ENCODE data around the gene ICAM3. TPM values are rescaled to one million over a fixed set of nuclear protein-coding genes. Genes with fewer than 3 reads are reported as not detected.
A peak's percentile ranks its signal among the peaks of the same experiment; 100 is the strongest.

Gene ICAM3
- total RNA-seq, 1 donor from 2014 or later = 12.4 TPM

- no peaks in the 10 kb centered on the region for H3K79me2 ChIP-seq (ENCODE audit: insufficient read depth, low read length)
- Mint-ChIP-seq H3K27ac (ENCODE audit: unreplicated experiment) (no peak overlapping the region), H3K9me3 (ENCODE audit: unreplicated experiment) (peaks cover 27% of the 10 kb centered on the region), H3K27me3 (ENCODE audit: low read depth, unreplicated experiment) (peaks cover 80% of the 10 kb centered on the region), H3K4me1 (ENCODE audit: low read depth, unreplicated experiment) (no peaks in the 10 kb centered on the region), H3K4me3 (ENCODE audit: unreplicated experiment) (no peak overlapping the region), H3K36me3 (ENCODE audit: low read depth, unreplicated experiment) (peaks cover 2% of the 10 kb centered on the region)
- H3K36me3 ChIP-seq (ENCODE audit: insufficient read depth, low read length) = no peaks in the 10 kb centered on the region
- no peak for DNase-seq (ENCODE audit: low read depth)
- H3K9me3 ChIP-seq (ENCODE audit: insufficient read depth, low read depth, low read length) = peaks cover 11% of the 10 kb centered on the region
- peaks cover 34% of the 10 kb centered on the region for H3K4me1 ChIP-seq (ENCODE audit: insufficient read depth, low read length)
- peak overlapping the region; percentile 66 for H2AFZ ChIP-seq (ENCODE audit: low read depth, low read length)
- no peak for FAIRE-seq
- TF ChIP-seq CTCF (IDR thresholded peaks at IDR 0.05; ENCODE audit: insufficient read depth, low read depth, low read length) = no peak
- TF ChIP-seq EZH2 (IDR thresholded peaks at IDR 0.05; ENCODE audit: insufficient read depth, low read length) = peak; percentile 79
- no peak overlapping the region for H3K9ac ChIP-seq (ENCODE audit: low read length)
- no peak overlapping the region for H3K27ac ChIP-seq (ENCODE audit: low read depth, low read length)
- peaks cover 16% of the 10 kb centered on the region for H4K20me1 ChIP-seq (ENCODE audit: insufficient read depth, low read length)
- H3K4me2 ChIP-seq (ENCODE audit: low read length) = peak overlapping the region; percentile 82
- peak overlapping the region; percentile 39 for H3K4me3 ChIP-seq (ENCODE audit: insufficient read depth, low read depth, low read length)
- peaks cover 74% of the 10 kb centered on the region for H3K27me3 ChIP-seq (ENCODE audit: insufficient read depth, low read length)
Observed at GRCh38 chr19:10291554-10292205, 47.7 kb downstream of the ICAM3 start.

GRCh38 chr19:10290876-10291553 lies 48.4 kb downstream of the ICAM3 start:
- Mint-ChIP-seq H3K4me1 (ENCODE audit: low read depth, unreplicated experiment) (peaks cover 3% of the 10 kb centered on the region), H3K9me3 (ENCODE audit: unreplicated experiment) (peaks cover 27% of the 10 kb centered on the region), H3K27me3 (ENCODE audit: low read depth, unreplicated experiment) (peaks cover 84% of the 10 kb centered on the region), H3K36me3 (ENCODE audit: low read depth, unreplicated experiment) (peaks cover 2% of the 10 kb centered on the region), H3K27ac (ENCODE audit: unreplicated experiment) (peak overlapping the region; percentile 72), H3K4me3 (ENCODE audit: unreplicated experiment) (no peak overlapping the region)
- Histone ChIP-seq H3K4me2 (ENCODE audit: low read length) (peak overlapping the region; percentile 82), H3K36me3 (ENCODE audit: insufficient read depth, low read length) (no peaks in the 10 kb centered on the region), H3K27me3 (ENCODE audit: insufficient read depth, low read length) (peaks cover 72% of the 10 kb centered on the region), H3K79me2 (ENCODE audit: insufficient read depth, low read length) (no peaks in the 10 kb centered on the region), H3K9ac (ENCODE audit: low read length) (no peak overlapping the region), H3K27ac (ENCODE audit: low read depth, low read length) (no peak overlapping the region), H2AFZ (ENCODE audit: low read depth, low read length) (peak overlapping the region; percentile 66), H3K4me1 (ENCODE audit: insufficient read depth, low read length) (peaks cover 37% of the 10 kb centered on the region), H4K20me1 (ENCODE audit: insufficient read depth, low read length) (peaks cover 16% of the 10 kb centered on the region), H3K9me3 (ENCODE audit: insufficient read depth, low read depth, low read length) (peaks cover 11% of the 10 kb centered on the region), H3K4me3 (ENCODE audit: insufficient read depth, low read depth, low read length) (peak overlapping the region; percentile 39)
- no peak for TF ChIP-seq CTCF (IDR thresholded peaks at IDR 0.05; ENCODE audit: insufficient read depth, low read depth, low read length)
- peak; percentile 76 for TF ChIP-seq EZH2 (IDR thresholded peaks at IDR 0.05; ENCODE audit: insufficient read depth, low read length)
- FAIRE-seq (no peak), DNase-seq (ENCODE audit: low read depth) (no peak)

Data from astrocyte (in vitro differentiated cells and primary cell).